GM21423 (cell line): Measurements from ENCODE around the gene DBP.

Experiments used
- ATAC-seq: cut with Tn5 transposase; IDR thresholded peaks from one replicate; pipeline ENCODE4 v1.9.1; 2021; ENCODE audit warnings: mild to moderate bottlenecking, moderate library complexity; ENCODE audit not compliant: unreplicated experiment

Gene DBP

GRCh38 chr19:48587387-48587786 is 49.8 kb downstream of the DBP start:
- ATAC-seq, result no peak

GRCh38 chr19:48582168-48582567 is 55.0 kb downstream of the DBP start:
- no peak for ATAC-seq
